ENCODE measurements around the gene COX5B. TPM values are rescaled to one million over a fixed set of nuclear protein-coding genes. Genes with fewer than 3 reads are reported as not detected.

COX5B gene
- total RNA-seq, 1 donor from 2014 or later = 213 TPM

DNA sequence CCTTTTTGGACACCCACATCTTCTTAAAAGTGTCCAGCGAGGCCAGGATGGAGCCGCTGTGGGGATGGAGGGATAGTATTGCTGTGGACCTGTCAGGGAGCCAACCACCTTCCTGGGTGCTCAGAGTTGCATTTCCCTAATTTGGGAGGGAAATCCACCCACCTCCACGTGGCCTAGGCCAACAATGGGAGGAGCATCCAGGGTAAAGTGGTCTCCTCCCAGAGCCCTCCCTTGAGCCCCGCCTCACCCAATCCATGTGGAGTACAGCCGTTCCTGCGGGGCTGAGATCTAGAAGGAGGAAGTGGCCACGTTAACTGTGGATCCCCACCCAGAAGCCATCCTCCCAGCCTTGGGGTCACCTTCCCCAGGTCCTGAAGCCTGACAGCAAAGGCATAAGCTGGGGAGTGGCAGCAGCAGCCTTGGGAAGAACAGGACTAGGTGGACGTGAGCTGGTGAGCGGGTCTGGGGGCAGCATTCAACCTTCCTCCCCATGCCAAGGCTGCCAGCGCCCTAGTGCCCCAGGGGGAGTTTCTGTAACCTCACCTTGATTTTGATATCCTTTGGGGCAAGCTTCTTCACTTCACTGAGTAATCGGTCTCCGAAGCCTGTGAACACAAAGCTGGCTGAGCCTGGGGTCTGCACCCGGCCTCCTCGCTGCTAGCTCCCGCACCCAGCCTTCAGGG lies 11.2 kb downstream of the COX5B start:
- FAIRE-seq (no peak), DNase-seq (ENCODE audit: low read depth) (no peak)
- Histone ChIP-seq H3K4me2 (ENCODE audit: low read length) (no peak overlapping the region), H3K36me3 (ENCODE audit: insufficient read depth, low read length) (peaks cover 18% of the 10 kb centered on the region), H2AFZ (ENCODE audit: low read depth, low read length) (no peak overlapping the region), H4K20me1 (ENCODE audit: insufficient read depth, low read length) (peaks cover 17% of the 10 kb centered on the region), H3K4me1 (ENCODE audit: insufficient read depth, low read length) (peaks cover 19% of the 10 kb centered on the region), H3K79me2 (ENCODE audit: insufficient read depth, low read length) (peaks cover 30% of the 10 kb centered on the region), H3K27me3 (ENCODE audit: insufficient read depth, low read length) (no peaks in the 10 kb centered on the region), H3K4me3 (ENCODE audit: insufficient read depth, low read depth, low read length) (no peak overlapping the region), H3K9ac (ENCODE audit: low read length) (no peak overlapping the region), H3K27ac (ENCODE audit: low read depth, low read length) (no peak overlapping the region), H3K9me3 (ENCODE audit: insufficient read depth, low read depth, low read length) (peaks cover 8% of the 10 kb centered on the region)
- Mint-ChIP-seq H3K9me3 (ENCODE audit: unreplicated experiment) (peaks cover 16% of the 10 kb centered on the region), H3K27me3 (ENCODE audit: low read depth, unreplicated experiment) (no peaks in the 10 kb centered on the region), H3K27ac (ENCODE audit: unreplicated experiment) (no peak overlapping the region), H3K4me3 (ENCODE audit: unreplicated experiment) (no peak overlapping the region), H3K36me3 (ENCODE audit: low read depth, unreplicated experiment) (peaks cover 32% of the 10 kb centered on the region), H3K4me1 (ENCODE audit: low read depth, unreplicated experiment) (peaks cover 21% of the 10 kb centered on the region)
- TF ChIP-seq, protein P1, sequence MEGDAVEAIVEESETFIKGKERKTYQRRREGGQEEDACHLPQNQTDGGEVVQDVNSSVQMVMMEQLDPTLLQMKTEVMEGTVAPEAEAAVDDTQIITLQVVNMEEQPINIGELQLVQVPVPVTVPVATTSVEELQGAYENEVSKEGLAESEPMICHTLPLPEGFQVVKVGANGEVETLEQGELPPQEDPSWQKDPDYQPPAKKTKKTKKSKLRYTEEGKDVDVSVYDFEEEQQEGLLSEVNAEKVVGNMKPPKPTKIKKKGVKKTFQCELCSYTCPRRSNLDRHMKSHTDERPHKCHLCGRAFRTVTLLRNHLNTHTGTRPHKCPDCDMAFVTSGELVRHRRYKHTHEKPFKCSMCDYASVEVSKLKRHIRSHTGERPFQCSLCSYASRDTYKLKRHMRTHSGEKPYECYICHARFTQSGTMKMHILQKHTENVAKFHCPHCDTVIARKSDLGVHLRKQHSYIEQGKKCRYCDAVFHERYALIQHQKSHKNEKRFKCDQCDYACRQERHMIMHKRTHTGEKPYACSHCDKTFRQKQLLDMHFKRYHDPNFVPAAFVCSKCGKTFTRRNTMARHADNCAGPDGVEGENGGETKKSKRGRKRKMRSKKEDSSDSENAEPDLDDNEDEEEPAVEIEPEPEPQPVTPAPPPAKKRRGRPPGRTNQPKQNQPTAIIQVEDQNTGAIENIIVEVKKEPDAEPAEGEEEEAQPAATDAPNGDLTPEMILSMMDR (IDR thresholded peaks at IDR 0.05; ENCODE audit: insufficient read depth, low read depth, low read length) = no peak
- no peak for TF ChIP-seq EZH2 (IDR thresholded peaks at IDR 0.05; ENCODE audit: insufficient read depth, low read length)

DNA sequence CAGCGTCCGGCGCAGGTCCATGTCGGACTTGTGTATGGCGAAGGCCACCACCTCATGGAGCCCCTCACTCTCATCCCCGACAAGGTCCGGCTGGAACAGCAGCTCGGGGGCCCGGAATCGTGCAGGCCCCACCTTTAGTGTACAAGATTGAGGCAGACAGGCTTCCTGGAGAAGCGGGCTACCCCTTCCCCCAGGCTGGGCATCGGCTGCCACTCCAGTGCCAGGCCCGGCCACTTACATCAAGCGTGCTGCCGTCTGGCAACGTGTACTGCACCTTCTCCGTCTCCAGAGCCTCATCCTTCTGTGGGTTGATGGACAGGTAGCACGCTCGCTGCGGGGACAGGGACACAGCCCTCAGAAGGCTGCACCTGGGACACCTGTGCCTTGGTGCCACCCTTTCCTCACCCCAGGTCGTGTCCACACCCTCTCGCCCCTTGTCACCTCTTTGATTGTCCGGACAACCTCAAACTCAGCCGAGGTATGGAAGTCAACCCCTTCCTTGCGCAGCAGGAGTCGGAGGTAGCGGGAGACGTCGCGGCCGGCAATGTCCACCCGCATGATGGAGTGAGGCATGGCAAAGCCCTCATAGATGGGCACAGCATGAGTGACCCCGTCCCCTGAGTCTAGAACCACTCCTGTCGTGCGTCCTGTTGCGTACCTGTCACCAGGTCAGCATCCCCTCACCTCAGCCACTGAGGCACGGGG lies 12.3 kb downstream of the COX5B start:
- no peak for DNase-seq (ENCODE audit: low read depth)
- no peak for TF ChIP-seq EZH2 (IDR thresholded peaks at IDR 0.05; ENCODE audit: insufficient read depth, low read length)
- TF ChIP-seq, protein P1 (IDR thresholded peaks at IDR 0.05; ENCODE audit: insufficient read depth, low read depth, low read length) = no peak
- Histone ChIP-seq H3K79me2 (ENCODE audit: insufficient read depth, low read length) (peaks cover 35% of the 10 kb centered on the region), H3K27ac (ENCODE audit: low read depth, low read length) (no peak overlapping the region), H4K20me1 (ENCODE audit: insufficient read depth, low read length) (peaks cover 24% of the 10 kb centered on the region), H2AFZ (ENCODE audit: low read depth, low read length) (no peak overlapping the region), H3K4me1 (ENCODE audit: insufficient read depth, low read length) (peaks cover 26% of the 10 kb centered on the region), H3K9me3 (ENCODE audit: insufficient read depth, low read depth, low read length) (peaks cover 8% of the 10 kb centered on the region), H3K27me3 (ENCODE audit: insufficient read depth, low read length) (no peaks in the 10 kb centered on the region), H3K9ac (ENCODE audit: low read length) (no peak overlapping the region), H3K4me2 (ENCODE audit: low read length) (no peak overlapping the region), H3K36me3 (ENCODE audit: insufficient read depth, low read length) (peaks cover 18% of the 10 kb centered on the region), H3K4me3 (ENCODE audit: insufficient read depth, low read depth, low read length) (no peak overlapping the region)
- Mint-ChIP-seq H3K9me3 (ENCODE audit: unreplicated experiment) (peaks cover 16% of the 10 kb centered on the region), H3K36me3 (ENCODE audit: low read depth, unreplicated experiment) (peaks cover 32% of the 10 kb centered on the region), H3K4me1 (ENCODE audit: low read depth, unreplicated experiment) (peaks cover 29% of the 10 kb centered on the region), H3K27me3 (ENCODE audit: low read depth, unreplicated experiment) (no peaks in the 10 kb centered on the region), H3K4me3 (ENCODE audit: unreplicated experiment) (no peak overlapping the region), H3K27ac (ENCODE audit: unreplicated experiment) (peak overlapping the region; percentile 47)
- FAIRE-seq = no peak

Measured in astrocyte (in vitro differentiated cells and primary cell).